Activated naive CD8-positive, alpha-beta T cell treated with anti-CD3 and anti-CD28 coated beads, Interleukin-2, amount 50 U/mL, for 16 hours (primary cell): ENCODE results near the gene TIGIT.

ENCODE experiments used
- DNase-seq: peaks from one replicate; pipeline ENCODE4 v3.0.0-alpha.2; 2020; ENCODE audit warnings: low read depth, low spot score

Gene TIGIT

DNA sequence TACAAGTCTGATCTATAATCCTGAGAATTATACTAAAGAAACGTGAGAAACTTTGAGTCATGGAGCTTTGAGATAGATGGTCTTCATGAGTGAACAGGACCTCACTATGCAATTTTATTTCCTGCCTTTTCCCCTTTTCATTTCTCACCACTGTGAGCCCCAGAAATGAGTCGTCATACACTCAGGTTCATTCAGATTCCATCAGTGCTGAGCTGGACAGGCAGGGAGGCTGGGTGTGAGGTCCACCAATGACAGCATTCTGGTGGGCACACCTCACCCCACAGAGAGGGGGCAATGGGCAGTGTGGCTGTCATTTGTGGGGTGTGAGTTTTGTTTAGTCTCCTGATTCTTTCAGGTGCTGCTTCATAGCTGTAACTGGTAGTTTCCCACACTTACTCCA, 16.9 kb downstream of the TIGIT start:
- no peak for DNase-seq

DNA sequence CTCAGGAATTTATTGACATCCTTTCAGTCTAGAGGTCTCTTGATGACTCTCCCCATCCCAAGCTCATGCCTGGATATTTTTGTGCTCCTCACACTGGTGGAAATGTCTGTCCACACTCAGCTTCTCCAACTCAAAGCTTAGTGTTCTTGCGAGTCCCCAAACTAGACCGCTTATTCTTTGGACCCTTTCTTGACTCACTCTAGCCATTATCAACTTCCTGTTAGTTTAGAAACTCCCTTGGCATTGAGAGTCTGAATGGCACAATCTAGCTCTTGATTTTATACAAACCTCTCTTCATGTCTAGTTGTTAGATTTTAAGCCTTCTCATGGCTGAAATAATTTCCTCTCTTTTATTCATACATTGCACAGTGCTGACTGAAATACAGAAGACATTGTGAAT, 19.6 kb downstream of the TIGIT start:
- no peak for DNase-seq

DNA sequence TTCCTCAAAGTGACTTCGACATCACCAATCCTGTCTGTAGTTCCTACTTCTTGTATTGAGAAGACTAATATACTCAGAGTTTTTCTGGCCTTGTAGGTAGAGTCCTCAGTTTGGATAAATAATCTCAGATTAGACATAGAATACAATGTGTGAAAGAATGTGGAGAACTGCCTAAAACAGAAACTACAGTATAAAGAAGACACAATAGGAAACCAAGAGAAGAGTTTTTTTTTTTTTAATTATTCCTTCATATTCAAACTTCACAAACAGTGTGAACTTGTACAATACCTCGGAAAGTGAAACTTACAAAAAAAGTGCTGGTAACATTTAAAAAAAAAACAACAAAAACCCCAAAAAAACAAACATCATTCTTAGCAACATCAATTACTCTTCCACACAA, 20.5 kb downstream of the TIGIT start:
- DNase-seq, result no peak

DNA sequence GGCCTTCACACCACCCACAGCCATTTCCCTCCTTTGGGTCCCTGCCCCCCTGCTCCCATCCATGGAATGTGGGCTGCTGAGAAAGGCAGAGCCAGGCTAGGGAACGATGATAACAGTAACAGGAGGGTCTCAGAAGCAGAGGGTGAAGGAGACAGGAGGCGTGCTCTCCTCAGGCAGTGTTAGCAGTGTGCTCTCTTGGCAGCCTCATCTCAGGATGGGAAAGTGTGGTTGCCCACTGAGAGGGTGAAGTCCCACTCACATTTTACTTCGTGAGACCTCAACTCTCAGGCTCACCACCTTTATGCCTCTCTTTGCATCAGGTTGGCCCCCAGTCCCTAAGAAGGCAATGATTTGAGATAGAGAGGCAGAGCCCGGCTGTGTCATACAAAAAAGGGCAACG, 24.5 kb downstream of the TIGIT start:
- DNase-seq, result no peak

DNA sequence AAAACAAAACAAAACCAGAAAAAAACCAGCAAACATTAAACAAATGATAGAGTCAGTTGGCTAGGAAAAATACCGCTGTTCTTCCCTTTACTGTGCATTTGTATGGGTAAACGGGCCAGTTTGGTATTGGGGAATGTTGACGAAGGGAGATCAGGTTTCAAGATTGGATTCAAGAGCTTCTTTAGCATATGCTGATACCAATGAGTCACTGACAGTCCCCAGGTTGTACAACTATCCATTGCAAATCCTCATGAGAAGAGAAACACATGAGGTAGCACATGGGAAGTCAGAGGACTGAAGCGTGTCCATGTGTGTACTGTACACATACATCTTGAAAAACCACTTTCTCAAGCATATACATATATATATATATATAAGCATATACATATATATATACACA, 25.6 kb downstream of the TIGIT start:
- no peak for DNase-seq

DNA sequence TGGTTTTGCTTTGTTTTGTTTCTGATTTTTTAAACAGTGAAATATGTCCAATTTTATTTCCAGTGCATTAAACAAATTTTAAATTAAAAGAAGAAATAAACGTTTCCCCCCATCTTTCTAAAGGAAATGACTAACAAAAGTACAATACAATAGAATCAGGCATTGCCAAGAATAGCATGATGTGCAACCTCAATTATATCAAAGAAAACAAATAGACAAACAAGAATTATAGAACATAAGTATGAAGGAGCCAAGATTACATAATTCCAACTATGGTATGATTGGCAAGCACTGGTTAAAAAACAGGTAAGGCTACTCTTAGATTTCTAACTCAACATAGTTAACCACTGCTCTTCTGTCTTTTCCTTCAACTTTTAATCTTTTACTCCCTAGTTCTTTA, 26.4 kb downstream of the TIGIT start:
- no peak for DNase-seq

DNA sequence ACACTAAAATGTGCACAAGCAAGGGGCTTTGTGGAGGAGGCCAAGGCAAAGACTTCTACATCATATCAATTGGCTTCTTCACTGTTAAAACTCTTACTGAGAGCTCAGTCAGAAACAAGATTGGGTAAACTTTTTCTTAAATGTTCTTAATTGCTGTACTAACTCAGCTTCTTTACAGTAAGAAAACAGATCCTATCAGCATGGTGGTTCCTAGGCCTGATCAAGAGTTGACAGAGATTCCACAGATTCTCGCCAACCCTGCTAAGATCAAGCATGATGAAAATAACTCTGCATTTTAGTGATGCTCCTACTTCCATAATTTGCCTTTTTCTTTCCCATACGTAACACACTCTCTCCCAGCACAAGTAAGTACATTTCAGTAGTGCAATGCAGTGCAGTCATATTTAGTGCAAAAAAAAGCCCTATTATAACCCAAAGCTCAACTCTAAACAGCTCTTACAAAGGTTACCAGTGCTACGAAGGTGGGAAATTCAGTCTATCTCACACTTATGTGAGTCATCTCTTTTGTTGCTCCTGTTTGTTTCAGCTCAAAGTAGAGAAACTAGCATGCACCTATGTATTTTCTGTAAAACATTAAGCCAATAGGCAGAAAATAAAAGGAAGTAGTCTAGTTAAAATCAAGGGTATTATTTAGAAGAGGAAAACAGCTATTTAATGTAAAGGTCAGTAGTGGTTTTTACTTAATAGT, 29.9 kb downstream of the TIGIT start:
- no peak for DNase-seq

DNA sequence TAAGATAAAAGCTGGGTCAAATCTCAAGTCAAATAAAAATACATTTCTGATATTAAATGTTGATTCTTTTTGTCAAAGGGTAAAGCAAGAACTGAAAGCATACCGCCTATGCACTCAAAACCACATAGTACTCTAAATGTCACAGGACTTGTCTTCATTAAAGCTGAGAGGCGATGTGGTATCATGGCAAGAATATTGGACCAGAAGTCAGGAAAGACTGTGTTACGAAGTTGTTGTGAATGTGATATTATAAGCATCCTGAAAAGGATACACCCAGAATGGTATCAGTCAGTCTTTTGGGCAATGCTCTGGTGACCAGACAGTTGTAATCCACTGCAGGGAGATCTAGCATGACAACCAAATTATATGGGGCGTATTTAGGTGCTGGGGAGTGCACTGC, 33.8 kb downstream of the TIGIT start:
- DNase-seq, result no peak

DNA sequence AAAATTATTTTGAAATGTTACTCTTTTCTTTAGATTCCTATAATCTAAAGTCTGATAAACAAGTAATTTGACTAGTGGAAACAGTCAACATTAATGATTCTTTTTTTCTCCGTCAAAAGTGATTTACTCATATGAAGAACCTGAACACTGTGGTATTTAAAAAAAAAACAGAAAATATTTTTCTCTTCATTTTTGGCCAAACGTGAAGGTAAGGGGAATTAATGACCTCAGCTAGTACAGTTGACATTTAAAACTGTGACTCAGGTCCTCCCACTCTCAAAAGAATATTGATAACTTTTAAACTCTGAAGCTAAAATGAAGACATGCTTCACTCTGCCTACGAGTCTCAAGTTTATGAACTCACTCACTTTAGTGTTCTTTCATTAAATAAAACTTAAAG, 34.5 kb downstream of the TIGIT start:
- DNase-seq, result no peak

DNA sequence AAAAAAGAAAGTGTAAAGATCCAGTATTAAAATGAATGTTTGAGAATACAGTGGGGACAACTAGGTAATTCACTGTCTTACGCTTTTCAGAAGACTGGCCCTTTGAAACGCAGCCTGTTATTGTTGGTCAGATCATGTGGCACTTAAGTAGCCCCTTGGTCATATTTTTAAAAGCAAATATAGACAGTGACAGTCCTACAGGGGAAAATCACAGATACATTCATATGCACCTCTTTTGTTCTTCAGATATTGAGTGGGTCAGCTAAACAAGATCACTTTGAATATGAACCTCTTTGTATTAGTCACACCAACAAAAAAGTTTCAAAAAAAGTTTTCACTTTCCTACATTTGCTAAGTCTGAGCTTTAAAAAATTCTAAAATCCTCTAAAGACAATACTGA, 36.0 kb downstream of the TIGIT start:
- no peak for DNase-seq

DNA sequence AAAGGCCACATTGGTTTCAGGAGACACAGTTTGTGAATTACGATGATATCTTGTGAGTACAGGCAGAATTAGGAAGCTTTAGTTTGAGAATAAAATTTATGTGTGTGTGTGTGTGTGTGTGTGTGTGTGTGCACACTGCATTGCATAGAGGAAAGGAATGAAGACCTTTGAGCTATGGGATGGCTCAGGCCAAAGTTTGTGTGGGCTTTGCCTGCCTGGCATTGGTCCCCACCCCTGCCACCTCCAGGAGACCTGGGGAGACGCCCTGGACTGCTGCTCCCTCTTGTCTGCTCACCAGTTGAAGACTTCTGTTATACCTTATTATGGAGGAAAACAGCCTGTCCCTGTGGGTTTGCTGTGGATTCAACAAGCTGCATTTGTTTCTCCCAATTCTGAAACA, 37.2 kb downstream of the TIGIT start:
- DNase-seq, result no peak

DNA sequence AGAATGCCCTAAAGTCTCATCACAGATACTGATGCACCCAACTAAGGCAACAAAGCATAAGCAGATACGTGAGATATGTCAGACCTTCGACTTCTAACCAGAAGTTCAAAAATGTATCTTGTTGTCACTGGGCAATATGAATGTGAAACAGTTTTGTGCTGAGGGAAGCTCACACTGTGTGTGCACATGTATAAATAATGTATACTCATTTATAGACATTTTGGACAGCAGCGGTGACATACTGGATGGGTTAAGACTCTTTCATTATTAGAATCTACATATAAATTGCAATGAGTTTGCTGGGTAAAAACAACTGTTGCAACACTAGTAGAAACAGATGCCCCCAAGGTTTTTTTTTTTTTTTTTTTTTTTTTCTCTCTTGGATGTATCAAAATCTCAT, 37.9 kb downstream of the TIGIT start:
- DNase-seq, result no peak

DNA sequence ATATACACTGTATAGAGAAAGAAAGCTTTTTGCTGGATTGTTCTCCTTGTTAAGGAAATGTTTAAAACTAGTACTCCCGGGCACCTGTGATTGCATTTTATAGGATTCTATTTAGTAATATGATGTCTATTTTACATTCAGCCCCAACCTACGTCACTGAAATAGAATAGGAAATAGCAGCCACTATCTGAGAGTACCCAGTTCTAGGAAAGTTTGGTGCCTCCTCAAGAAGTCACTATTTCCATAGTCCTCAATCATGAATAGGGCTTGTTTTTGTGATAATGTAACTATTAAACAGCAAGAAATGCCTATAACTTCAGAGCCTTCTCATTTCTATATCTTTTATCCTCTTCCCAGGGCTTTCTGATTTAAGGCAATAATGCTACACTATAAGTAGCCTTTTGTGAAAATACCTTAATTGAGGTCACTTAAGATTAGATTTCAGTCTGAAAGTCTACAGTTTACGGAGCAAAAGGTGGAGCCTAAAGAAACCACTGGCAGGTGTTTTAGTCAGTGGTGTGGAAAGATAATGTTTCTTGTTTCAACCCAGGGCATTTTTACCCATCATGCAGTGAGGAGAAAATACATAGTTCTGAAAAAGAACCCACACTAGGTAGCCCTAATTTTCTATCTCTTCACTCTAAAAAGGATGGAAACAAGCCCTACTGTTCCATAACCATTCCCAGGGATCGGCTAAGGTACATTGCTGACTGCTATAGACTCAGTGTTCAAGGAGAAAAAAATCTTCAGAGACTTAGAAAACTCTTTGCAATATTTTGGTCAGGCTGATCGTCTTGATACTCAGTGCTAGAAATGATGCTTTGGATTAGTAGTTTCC, 38.7 kb downstream of the TIGIT start:
- DNase-seq, result no peak

DNA sequence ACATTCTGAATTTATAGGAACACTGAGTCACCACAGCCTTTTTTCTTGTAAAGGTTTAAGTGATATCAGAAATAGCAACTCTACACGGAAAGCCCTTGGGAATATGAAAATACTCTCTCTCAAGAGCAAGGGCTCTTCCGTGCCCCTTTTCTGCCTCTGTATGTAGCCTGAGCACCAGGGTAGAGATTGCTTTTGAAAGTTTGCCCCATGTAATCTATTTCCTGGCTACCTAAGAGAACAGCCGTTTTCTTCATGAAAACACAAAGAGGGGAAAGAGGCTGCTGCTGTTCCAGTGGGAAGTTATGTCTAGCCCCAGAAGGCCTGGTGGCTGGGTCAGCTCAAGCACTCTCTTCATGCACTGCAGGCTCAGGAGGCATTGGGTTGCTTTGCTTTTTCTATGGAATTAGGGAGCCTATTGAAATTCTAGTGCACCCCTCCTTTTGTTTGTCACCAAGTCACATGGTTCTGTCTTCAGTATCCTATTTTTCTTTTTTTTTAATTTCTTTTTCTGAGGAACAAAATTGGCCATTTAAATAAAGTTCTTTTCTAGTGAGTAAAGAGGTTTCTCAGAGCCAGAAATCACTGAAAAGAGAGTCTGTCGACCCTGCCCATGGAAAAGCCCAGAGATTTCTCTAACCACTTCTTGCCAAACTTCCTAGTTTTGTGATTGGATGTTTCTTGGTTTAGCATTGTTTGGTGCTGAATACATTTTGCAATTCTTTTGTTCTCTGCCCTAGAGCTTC, 39.5 kb downstream of the TIGIT start:
- DNase-seq, result no peak

DNA sequence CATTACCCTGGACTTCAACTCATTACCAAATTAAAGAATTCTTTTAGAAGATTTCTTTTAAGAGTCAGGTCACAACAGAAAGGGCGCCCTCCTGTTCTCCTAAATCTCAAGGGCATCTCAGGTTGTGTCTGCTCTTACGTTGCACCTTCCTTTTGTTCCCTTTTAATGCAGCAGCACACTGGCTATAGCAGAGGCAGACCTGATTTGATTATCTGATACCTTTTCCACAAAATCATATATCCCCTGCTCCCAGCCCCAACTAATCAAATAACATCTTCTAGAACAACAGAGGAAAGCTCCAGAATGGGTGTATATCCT, 40.1 kb downstream of the TIGIT start:
- no peak for DNase-seq

DNA sequence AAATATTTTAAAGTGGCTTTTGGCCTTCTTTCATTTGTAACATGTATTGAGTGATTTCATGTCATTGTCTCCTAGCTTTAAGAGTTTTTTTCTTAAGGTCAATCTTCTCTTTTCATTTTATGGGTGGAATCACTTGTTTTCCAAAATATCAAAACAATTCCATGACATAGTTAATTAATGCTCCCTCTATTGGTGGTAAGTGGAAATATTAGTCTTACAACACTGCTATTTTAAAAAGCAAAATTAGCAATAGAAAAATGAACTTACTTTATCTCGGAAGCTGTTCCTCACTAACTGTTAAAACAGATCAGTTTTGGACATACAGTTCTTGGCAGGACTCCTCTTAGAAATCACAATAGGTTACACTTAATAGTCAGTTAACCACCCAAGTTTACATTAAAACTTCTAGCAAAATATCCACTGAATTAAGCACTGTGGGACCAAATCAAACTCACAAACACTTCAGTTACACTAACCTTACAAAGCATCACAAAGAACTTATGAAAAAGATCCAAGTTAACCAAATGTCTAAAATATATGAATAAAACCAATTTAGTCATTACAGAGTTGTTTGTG, 42.4 kb downstream of the TIGIT start:
- DNase-seq, result no peak

DNA sequence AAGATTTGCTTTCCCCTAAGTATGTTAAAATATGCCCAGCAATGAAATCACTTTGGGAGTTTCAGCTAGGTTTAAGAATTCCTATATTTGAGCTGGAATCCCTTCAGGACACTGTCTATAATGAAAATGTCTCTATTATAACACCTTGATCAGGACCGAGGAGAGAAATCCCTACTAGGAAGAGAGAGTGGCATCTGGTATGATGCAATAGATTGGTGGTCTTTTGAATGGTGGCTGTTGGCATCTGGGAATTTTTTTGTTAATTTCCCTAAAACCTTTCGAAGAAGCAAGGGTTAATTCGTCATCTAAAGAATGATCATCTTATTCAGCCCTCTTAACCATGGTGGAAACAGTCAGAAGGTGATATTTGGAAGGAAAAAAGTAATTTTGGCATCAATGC, 43.0 kb downstream of the TIGIT start:
- no peak for DNase-seq

DNA sequence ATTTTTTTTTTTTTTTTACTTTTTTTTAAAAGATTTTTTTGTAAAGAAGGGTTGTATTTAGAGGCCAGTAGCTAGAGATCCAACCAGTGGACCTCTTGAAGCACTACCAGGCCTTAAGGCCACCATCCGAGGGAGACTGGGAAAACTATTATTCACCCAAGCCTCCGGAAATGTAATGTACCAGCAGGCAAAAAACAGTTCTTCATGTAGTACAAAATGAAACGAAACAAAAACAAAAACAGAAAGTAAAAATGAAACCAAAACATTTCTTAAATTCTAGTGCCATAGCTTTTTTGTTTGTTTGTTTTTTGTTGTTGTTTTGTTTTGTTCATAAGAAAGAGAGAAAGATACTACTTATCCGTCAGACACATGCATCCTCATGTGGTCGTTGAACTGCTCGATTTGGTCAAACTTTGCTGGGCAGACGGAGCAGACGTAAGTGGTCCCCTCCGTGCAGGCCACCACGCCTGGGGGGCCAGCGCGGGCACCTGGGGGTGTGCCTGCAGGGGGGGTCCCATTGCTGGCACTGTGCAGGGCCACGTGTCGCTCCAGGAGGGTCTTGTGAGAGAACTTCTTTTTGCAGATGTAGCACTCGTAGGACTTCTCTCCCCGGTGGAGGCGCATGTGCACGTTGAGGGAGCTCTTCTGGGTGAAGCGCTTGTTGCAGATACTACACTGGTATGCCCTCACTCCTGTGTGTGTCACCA, 45.0 kb downstream of the TIGIT start:
- no peak for DNase-seq

DNA sequence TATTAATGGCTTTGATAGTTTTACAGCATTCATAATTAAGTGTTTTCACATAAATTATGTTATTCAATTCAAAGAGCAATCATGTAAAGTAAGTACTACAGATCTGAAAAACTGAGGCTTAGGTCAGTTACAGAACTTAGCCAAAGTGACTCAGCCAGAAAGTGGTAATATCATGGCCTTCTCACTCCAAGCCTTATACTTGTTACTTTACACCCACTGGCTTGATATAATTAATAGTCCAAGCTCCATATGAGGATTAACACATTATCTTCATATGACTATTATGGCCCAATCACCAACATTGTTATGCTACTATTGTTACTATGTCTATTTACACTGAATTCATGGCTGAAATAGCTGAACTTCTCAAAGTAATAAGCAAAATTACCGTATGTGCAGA, 50.7 kb downstream of the TIGIT start:
- DNase-seq, result no peak

DNA sequence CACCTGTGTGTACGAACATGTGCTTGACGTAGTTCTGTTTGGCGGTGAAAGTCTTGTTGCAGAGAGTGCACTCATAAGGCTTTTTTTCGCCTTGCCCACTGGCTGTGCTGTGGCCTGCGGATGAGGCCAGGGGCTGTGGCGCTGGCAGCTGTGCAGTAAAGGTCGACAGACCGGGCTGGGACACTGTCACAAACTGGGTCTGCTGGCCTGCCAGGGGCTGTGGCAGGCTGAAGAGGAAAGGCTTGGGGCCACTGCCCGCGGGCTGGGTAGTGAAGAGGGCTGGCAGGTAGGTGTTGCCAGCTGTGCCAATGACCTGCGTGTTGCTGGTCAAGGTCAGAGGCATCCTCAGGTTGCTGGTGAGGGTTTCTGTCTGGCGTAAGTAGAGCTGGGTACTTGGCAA, 56.4 kb downstream of the TIGIT start:
- no peak for DNase-seq

DNA sequence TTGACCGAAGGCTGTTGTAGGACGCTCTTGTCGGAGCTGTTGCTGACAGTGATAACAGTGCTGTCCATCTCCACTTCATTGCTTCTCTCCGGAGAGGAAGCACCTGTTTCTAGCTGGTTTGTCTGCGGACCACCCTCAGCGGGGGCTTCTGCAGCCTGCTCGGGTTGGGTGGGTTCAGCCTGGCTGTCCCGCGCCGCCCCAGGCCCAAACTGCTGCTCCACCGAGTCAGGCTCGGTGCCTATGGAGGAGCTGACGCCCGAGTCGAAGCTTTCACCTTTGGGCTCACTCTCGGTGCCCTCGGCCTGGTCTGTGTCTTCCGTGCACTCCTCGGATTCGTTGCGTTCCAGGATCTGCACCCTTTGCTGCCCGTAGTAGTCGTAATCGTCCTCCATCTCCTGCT, 56.9 kb downstream of the TIGIT start:
- no peak for DNase-seq
